ENCODE data around the gene MREG.

Gene MREG

DNA sequence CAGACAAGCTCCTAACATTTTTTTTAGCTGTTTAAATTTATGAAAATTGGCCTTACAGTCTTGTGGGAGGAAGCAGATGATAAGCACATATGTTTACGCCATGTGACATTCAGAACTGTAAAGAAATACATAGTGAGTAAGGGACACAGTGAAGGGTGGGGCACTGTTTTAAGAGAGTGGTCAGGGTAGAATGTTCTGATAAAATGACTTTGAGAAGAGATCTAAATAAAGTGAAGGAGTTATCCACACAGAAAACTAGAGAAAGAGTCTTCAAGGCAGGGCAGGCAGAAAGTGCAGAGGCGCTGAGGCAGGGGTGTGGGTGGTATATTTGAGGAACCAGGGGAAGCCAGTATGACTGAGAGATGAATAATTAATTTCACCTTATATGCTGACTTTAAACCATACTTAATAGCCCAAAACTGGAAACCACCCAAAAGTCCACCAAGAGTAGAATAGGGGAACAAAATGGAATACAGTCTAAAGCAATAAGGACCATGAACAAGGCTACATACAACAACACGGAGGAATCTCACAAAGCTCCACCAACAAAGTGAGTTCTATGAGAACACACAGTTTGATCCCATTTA is 8.6 kb downstream of the MREG start:
- Histone ChIP-seq H3F3A (ENCODE audit: insufficient read depth, low read length) (no peaks in the 10 kb centered on the region), H2AFZ (ENCODE audit: low read length) (no peak overlapping the region), H3K27ac (ENCODE audit: low read length) (no peak overlapping the region), H3K9me3 (replicated peaks; ENCODE audit: insufficient read depth, low read length) (no peaks in the 10 kb centered on the region), H3K4me3 (ENCODE audit: low read length) (no peak overlapping the region), H3K27me3 (replicated peaks; ENCODE audit: insufficient read depth, low read length) (no peaks in the 10 kb centered on the region), H3K9me2 (replicated peaks; ENCODE audit: insufficient read depth, low read length) (no peaks in the 10 kb centered on the region), H3K4me1 (ENCODE audit: low read length) (no peaks in the 10 kb centered on the region), H3K79me2 (ENCODE audit: low read length) (peaks cover 89% of the 10 kb centered on the region), H4K20me1 (ENCODE audit: insufficient read depth, low read length) (no peaks in the 10 kb centered on the region), H3K9ac (ENCODE audit: low read length) (no peak overlapping the region), H3K36me3 (replicated peaks; ENCODE audit: insufficient read depth, low read length) (no peaks in the 10 kb centered on the region), H3K4me2 (ENCODE audit: low read depth, low read length) (no peak overlapping the region)
- DNase-seq = no peak
- TF ChIP-seq EZH2phosphoT487 (IDR thresholded peaks at IDR 0.05; ENCODE audit: low read length) = no peak
- TF ChIP-seq, protein P1, sequence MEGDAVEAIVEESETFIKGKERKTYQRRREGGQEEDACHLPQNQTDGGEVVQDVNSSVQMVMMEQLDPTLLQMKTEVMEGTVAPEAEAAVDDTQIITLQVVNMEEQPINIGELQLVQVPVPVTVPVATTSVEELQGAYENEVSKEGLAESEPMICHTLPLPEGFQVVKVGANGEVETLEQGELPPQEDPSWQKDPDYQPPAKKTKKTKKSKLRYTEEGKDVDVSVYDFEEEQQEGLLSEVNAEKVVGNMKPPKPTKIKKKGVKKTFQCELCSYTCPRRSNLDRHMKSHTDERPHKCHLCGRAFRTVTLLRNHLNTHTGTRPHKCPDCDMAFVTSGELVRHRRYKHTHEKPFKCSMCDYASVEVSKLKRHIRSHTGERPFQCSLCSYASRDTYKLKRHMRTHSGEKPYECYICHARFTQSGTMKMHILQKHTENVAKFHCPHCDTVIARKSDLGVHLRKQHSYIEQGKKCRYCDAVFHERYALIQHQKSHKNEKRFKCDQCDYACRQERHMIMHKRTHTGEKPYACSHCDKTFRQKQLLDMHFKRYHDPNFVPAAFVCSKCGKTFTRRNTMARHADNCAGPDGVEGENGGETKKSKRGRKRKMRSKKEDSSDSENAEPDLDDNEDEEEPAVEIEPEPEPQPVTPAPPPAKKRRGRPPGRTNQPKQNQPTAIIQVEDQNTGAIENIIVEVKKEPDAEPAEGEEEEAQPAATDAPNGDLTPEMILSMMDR (IDR thresholded peaks at IDR 0.05; ENCODE audit: low read length) = no peak
- TF ChIP-seq EZH2 (optimal IDR thresholded peaks at IDR 0.05; ENCODE audit: low read depth, low read length) = no peak

DNA sequence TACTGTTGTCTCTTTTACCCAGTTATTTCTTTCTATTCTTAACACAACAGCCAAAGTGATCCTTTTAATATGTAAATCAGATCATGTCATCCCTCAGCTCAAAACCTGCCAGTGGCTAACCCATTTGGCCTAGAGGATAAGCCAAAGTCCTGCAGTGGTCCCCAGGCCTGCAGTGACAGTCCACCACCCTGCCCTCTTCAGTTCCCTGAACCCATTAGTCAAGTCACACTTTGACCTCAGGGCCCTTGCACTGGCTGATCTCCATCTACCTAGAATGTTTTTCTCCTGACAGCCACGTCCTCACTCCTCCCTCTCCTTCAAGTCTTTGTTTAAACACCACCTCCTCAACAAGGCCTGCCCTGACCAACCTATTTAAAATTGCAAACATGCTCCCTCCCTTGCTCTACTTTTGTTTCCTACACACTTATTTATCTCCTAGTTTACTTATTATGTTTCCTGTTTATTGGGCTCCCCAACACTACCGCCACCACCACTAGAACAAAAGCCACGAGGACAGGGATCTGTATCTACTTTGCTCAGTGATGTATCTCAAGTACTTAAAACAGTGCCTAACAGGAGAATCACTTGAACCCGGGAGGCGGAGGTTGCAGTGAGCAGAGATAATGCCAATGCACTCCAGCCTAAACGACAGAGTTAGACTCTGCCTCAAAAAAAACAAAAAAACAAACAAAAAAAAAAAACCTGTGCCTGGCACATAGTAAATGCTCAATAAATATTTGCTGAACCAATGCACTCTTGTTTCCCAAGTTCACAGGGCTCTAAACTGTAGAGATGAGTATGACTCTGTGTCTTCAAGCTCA is 9.3 kb downstream of the MREG start:
- no peak for TF ChIP-seq EZH2phosphoT487 (IDR thresholded peaks at IDR 0.05; ENCODE audit: low read length)
- TF ChIP-seq, protein P1 (IDR thresholded peaks at IDR 0.05; ENCODE audit: low read length) = no peak
- TF ChIP-seq EZH2 (optimal IDR thresholded peaks at IDR 0.05; ENCODE audit: low read depth, low read length) = no peak
- no peak overlapping the region for H3K9ac ChIP-seq (ENCODE audit: low read length)
- H3K27me3 ChIP-seq (replicated peaks; ENCODE audit: insufficient read depth, low read length) = no peaks in the 10 kb centered on the region
- peaks cover 89% of the 10 kb centered on the region for H3K79me2 ChIP-seq (ENCODE audit: low read length)
- H3K4me3 ChIP-seq (ENCODE audit: low read length) = no peak overlapping the region
- no peak for DNase-seq
- no peaks in the 10 kb centered on the region for H3K4me1 ChIP-seq (ENCODE audit: low read length)
- H3K4me2 ChIP-seq (ENCODE audit: low read depth, low read length) = no peak overlapping the region
- H3K9me2 ChIP-seq (replicated peaks; ENCODE audit: insufficient read depth, low read length) = no peaks in the 10 kb centered on the region
- H3F3A ChIP-seq (ENCODE audit: insufficient read depth, low read length) = no peaks in the 10 kb centered on the region
- H4K20me1 ChIP-seq (ENCODE audit: insufficient read depth, low read length) = no peaks in the 10 kb centered on the region
- no peaks in the 10 kb centered on the region for H3K9me3 ChIP-seq (replicated peaks; ENCODE audit: insufficient read depth, low read length)
- no peaks in the 10 kb centered on the region for H3K36me3 ChIP-seq (replicated peaks; ENCODE audit: insufficient read depth, low read length)
- H3K27ac ChIP-seq (ENCODE audit: low read length) = no peak overlapping the region
- H2AFZ ChIP-seq (ENCODE audit: low read length) = no peak overlapping the region

DNA sequence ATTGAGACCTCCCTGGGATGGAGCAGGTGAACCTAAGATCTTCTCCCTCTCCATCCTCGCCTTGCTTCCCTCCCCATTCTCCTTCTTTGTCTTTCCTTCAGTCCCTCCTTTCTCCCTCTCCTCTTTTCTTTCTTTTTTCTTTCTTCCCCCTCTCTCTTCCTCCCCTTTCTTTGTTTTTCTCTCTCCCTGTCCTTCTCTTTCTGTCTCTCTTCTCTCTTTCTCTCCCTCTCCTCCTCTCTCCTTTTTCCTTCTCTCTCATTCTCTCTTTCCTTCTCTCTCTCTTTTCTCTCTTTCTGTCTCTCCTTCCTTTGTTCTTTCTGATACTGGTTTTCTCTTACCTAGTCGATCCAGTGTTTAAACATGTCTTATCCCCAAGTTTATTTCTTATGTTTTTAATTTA is 10.7 kb downstream of the MREG start:
- Histone ChIP-seq H3K36me3 (replicated peaks; ENCODE audit: insufficient read depth, low read length) (no peaks in the 10 kb centered on the region), H4K20me1 (ENCODE audit: insufficient read depth, low read length) (no peaks in the 10 kb centered on the region), H3K27ac (ENCODE audit: low read length) (no peak overlapping the region), H3K79me2 (ENCODE audit: low read length) (peaks cover 90% of the 10 kb centered on the region), H3K4me2 (ENCODE audit: low read depth, low read length) (no peak overlapping the region), H2AFZ (ENCODE audit: low read length) (no peak overlapping the region), H3K4me1 (ENCODE audit: low read length) (no peaks in the 10 kb centered on the region), H3K9ac (ENCODE audit: low read length) (no peak overlapping the region), H3K9me3 (replicated peaks; ENCODE audit: insufficient read depth, low read length) (no peaks in the 10 kb centered on the region), H3K27me3 (replicated peaks; ENCODE audit: insufficient read depth, low read length) (no peaks in the 10 kb centered on the region), H3K9me2 (replicated peaks; ENCODE audit: insufficient read depth, low read length) (no peaks in the 10 kb centered on the region), H3F3A (ENCODE audit: insufficient read depth, low read length) (no peaks in the 10 kb centered on the region), H3K4me3 (ENCODE audit: low read length) (no peak overlapping the region)
- TF ChIP-seq, protein P1 (IDR thresholded peaks at IDR 0.05; ENCODE audit: low read length) = no peak
- TF ChIP-seq EZH2 (optimal IDR thresholded peaks at IDR 0.05; ENCODE audit: low read depth, low read length) (no peak), EZH2phosphoT487 (IDR thresholded peaks at IDR 0.05; ENCODE audit: low read length) (no peak)
- DNase-seq = no peak

Data from MM.1S (cell line).